HCT116 (cell line): ENCODE results near the gene TLX1. TPM values are rescaled to one million over a fixed set of nuclear protein-coding genes. Genes with fewer than 3 reads are reported as not detected.

Experiments used
- ATAC-seq: fragments of 200-7000 bp; cut with Tn5 transposase; 2 replicates; pipeline ENCODE4 v1.9.1; 2020; ENCODE audit warnings: mild to moderate bottlenecking, moderate library complexity
- BruUV-seq: library from RNA; stranded (reverse); fragments of 400-500 nt; replicated peaks from 2 replicates; lab custom pipeline; 2021; lab: Mats Ljungman, UMichigan
- CTCF ChIA-PET: fragments of 300-600 bp; sonication (Branson Sonifier 250); formaldehyde crosslinking; loops from one replicate; lab custom pipeline; 2021; ENCODE audit warnings: antibody characterized with exemption; lab: Charles Lee
- POLR2A ChIA-PET: fragments of 300-600, 350-600 bp; sonication (Branson Sonifier 250); formaldehyde crosslinking; loops from one replicate; lab custom pipeline; 2021; ENCODE audit warnings: antibody characterized with exemption; lab: Charles Lee
- RAD21 ChIA-PET, 2 experiments: fragments of 300-600 bp; sonication (Branson Sonifier 250); formaldehyde crosslinking; loops; one replicate each; lab custom pipeline; 2023; ENCODE audit warnings: low total read pairs in 2 of 2; ENCODE audit not compliant: uncharacterized antibody in 2 of 2, unreplicated experiment in 2 of 2, low non-redundant PET in 1 of 2; lab: Charles Lee
- DNase-seq: peaks from one replicate; pipeline ENCODE4 v3.0.0-alpha.2; 2010; ENCODE audit warnings: low read depth, low spot score
- H2AFZ ChIP-seq: fragments of 200-600 bp; shearing (Covaris generic), sonication (generic); 2 replicates; pipeline ENCODE4 v1.6.1; 2017; ENCODE audit warnings: low read depth, mixed run types, mixed read lengths, antibody characterized with exemption, low read length; ENCODE audit not compliant: poor library complexity, severe bottlenecking
- H3K27ac ChIP-seq: 2 replicates; pipeline ENCODE4 v1.5.1; 2012; ENCODE audit warnings: low read depth, low read length
- H3K27me3 ChIP-seq: fragments of 200-600 bp; sonication (generic); 2 replicates; pipeline ENCODE4 v1.6.1; 2016; ENCODE audit warnings: mixed run types, low read length, mixed read lengths; ENCODE audit not compliant: insufficient read depth
- H3K36me3 ChIP-seq, 2 experiments: fragments of 200-500 bp in 1 of 2; fragments of 200-600 bp in 1 of 2; sonication (Bioruptor generic) in 1 of 2; sonication (generic) in 1 of 2; 2 replicates each; pipeline versions ENCODE4 v1.5.1 to v1.6.1; 2014 to 2016; ENCODE audit warnings: low read length in 2 of 2, inconsistent platforms in 1 of 2, mixed read lengths in 1 of 2, mixed run types in 1 of 2; ENCODE audit not compliant: insufficient read depth in 2 of 2, control insufficient read depth in 1 of 2
- H3K4me1 ChIP-seq, 2 experiments: fragments of 200-600 bp in 1 of 2; sonication (generic) in 1 of 2; 2 replicates each; pipeline versions ENCODE4 v1.5.1 to v1.6.1; 2012 to 2017; ENCODE audit warnings: low read length in 2 of 2, inconsistent platforms in 1 of 2, mild to moderate bottlenecking in 1 of 2, mixed read lengths in 1 of 2, mixed run types in 1 of 2, moderate library complexity in 1 of 2; ENCODE audit not compliant: insufficient read depth in 2 of 2, control insufficient read depth in 1 of 2
- H3K4me2 ChIP-seq: fragments of 200-600 bp; sonication (generic); 2 replicates; pipeline ENCODE4 v1.6.1; 2017; ENCODE audit warnings: mixed run types, low read length, mixed read lengths
- H3K4me3 ChIP-seq, 2 experiments: fragments of 200-600 bp in 1 of 2; sonication (generic) in 1 of 2; replicated peaks in 1 of 2; 2 replicates each; pipeline ENCODE4 v1.5.1; 2011 to 2016; ENCODE audit warnings: low read length in 2 of 2, control low read depth in 1 of 2, low read depth in 1 of 2, mild to moderate bottlenecking in 1 of 2, mixed read lengths in 1 of 2, mixed run types in 1 of 2
- H3K79me2 ChIP-seq: fragments of 200-600 bp; sonication (generic); 2 replicates; pipeline ENCODE4 v1.6.1; 2017; ENCODE audit warnings: mild to moderate bottlenecking, mixed run types, low read length, moderate library complexity, mixed read lengths; ENCODE audit not compliant: insufficient read depth
- H3K9ac ChIP-seq: fragments of 200-600 bp; sonication (generic); 2 replicates; pipeline ENCODE4 v1.6.1; 2016; ENCODE audit warnings: low read length, mixed read lengths
- H3K9me2 ChIP-seq: fragments of 200-600 bp; sonication (generic), shearing (Covaris generic); 2 replicates; pipeline ENCODE4 v1.6.1; 2017; ENCODE audit warnings: mixed run types, mild to moderate bottlenecking, moderate library complexity; ENCODE audit not compliant: insufficient read depth
- H3K9me3 ChIP-seq, 2 experiments: fragments of 200-500 bp in 1 of 2; fragments of 200-600 bp in 1 of 2; sonication (Bioruptor generic) in 1 of 2; sonication (generic) in 1 of 2; 2 replicates each; pipeline ENCODE4 v1.6.1; 2014 to 2017; ENCODE audit warnings: low read length in 2 of 2, mixed read lengths in 2 of 2, inconsistent platforms in 1 of 2, low read depth in 1 of 2, mild to moderate bottlenecking in 1 of 2, mixed run types in 1 of 2, moderate library complexity in 1 of 2; ENCODE audit not compliant: control insufficient read depth in 1 of 2, insufficient read depth in 1 of 2
- H4K20me1 ChIP-seq: fragments of 200-600 bp; sonication (generic), shearing (Covaris generic); 2 replicates; pipeline ENCODE4 v1.6.1; 2017; ENCODE audit warnings: mixed run types, mild to moderate bottlenecking, moderate library complexity; ENCODE audit not compliant: insufficient read depth
- ATF3 ChIP-seq: IDR thresholded peaks from 2 replicates; pipeline ENCODE4 v1.6.1; 2012
- CBX3 ChIP-seq: IDR thresholded peaks from 2 replicates; pipeline ENCODE4 v1.6.1; 2012; ENCODE audit warnings: low read depth
- CTCF ChIP-seq, 3 experiments: fragments of 200-600 bp in 1 of 3; sonication (generic) in 1 of 3; IDR thresholded peaks in 2 of 3; conservative IDR thresholded peaks in 1 of 3; 2 replicates each; pipeline ENCODE4 v1.5.1; 2012 to 2017; ENCODE audit warnings: low read depth in 2 of 3, low read length in 2 of 3, antibody characterized with exemption in 1 of 3, borderline replicate concordance in 1 of 3, control low read depth in 1 of 3, mild to moderate bottlenecking in 1 of 3, mixed read lengths in 1 of 3, mixed run types in 1 of 3, moderate library complexity in 1 of 3; ENCODE audit not compliant: insufficient read depth in 1 of 3
- EGR1 ChIP-seq: IDR thresholded peaks from 2 replicates; pipeline ENCODE4 v1.6.1; 2012; ENCODE audit warnings: low read depth
- ELF1 ChIP-seq: IDR thresholded peaks from 2 replicates; pipeline ENCODE4 v1.6.1; 2012; ENCODE audit warnings: low read depth, borderline replicate concordance
- FOSL1 ChIP-seq: IDR thresholded peaks from 2 replicates; pipeline ENCODE4 v1.6.1; 2012; ENCODE audit warnings: low read depth
- MAX ChIP-seq: IDR thresholded peaks from 2 replicates; pipeline ENCODE4 v1.6.1; 2012
- RAD21 ChIP-seq: IDR thresholded peaks from 2 replicates; pipeline ENCODE4 v1.6.1; 2012; ENCODE audit warnings: low read depth, mild to moderate bottlenecking
- SP1 ChIP-seq: IDR thresholded peaks from 2 replicates; pipeline ENCODE4 v1.6.1; 2012; ENCODE audit warnings: low read depth
- intact Hi-C: fragments of 100-400 bp; cut with micrococcal nuclease; formaldehyde crosslinking; loops from 2 replicates; pipeline ENCODE4 v1.10.0; 2022
- total RNA-seq: library from RNA; stranded (reverse); gene quantifications from one replicate; pipeline ENCODE4 v1.2.1, GENCODE V29; 2021; ENCODE audit not compliant: unreplicated experiment

Gene TLX1
- total RNA-seq, 1 experiment from 2014 or later: not detected

- Histone ChIP-seq H3K36me3 (no peaks in the 10 kb centered on the region), H3K27me3 (no peaks in the 10 kb centered on the region), H3K27ac (no peak overlapping the region), H3K9me3 (no peaks in the 10 kb centered on the region), H3K4me1 (peaks cover 3 to 23% of the 10 kb centered on the region in 2 experiments; a peak in 3 of 4 replicates), H3K9me2 (no peaks in the 10 kb centered on the region), H3K9ac (no peak overlapping the region), H4K20me1 (no peaks in the 10 kb centered on the region), H2AFZ (no peak overlapping the region), H3K79me2 (no peaks in the 10 kb centered on the region), H3K4me2 (peak overlapping the region; percentile 58; the same call in 1 of the 2 replicates), H3K4me3 (no peak overlapping the region)
- BruUV-seq: no TSS peak
- no peak for ATAC-seq
- no peak for TF ChIP-seq MAX
- TF ChIP-seq CTCF (IDR thresholded peaks at IDR 0.05 in 2 of 3, conservative IDR thresholded peaks at IDR 0.05 in 1 of 3; ENCODE audit: borderline replicate concordance in 1 of 3, insufficient read depth in 1 of 3, low read depth in 2 of 3, low read length in 2 of 3): no peak
- no peak for TF ChIP-seq ATF3
- no peak for TF ChIP-seq EGR1
- no peak for TF ChIP-seq CBX3
- TF ChIP-seq FOSL1: no peak
- TF ChIP-seq SP1: no peak
- no peak for TF ChIP-seq RAD21
- DNase-seq: no peak
- RAD21 ChIA-PET: interaction anchor here (1.0 to 2.0 kb wide), 2 partner anchors 48 to 83 kb away, joined by 4 to 6 read pairs; no protein-coding TSS in a partner anchor
- intact Hi-C loops: no loop called here
- CTCF ChIA-PET: interaction anchor here (1.5 to 7.3 kb wide), 8 partner anchors 10 to 97 kb away, joined by 4 to 414 read pairs (median 47); partner anchors contain the start of gene KAZALD1
- POLR2A ChIA-PET: interaction anchor here (1.0 kb wide), 1 partner anchor 48 kb away, joined by 3 read pairs; no protein-coding TSS in a partner anchor
Measured at GRCh38 chr10:101143345-101143630, 12.2 kb downstream of the TLX1 start.

- TF ChIP-seq ELF1: no peak
- Histone ChIP-seq H2AFZ (no peak overlapping the region), H3K9me2 (no peaks in the 10 kb centered on the region), H3K4me3 (no peak overlapping the region), H3K36me3 (no peaks in the 10 kb centered on the region), H3K79me2 (no peaks in the 10 kb centered on the region), H3K9me3 (no peaks in the 10 kb centered on the region), H3K27ac (no peak overlapping the region), H3K9ac (no peak overlapping the region), H3K4me1 (peaks cover 3 to 23% of the 10 kb centered on the region in 2 experiments; a peak in 3 of 4 replicates), H4K20me1 (no peaks in the 10 kb centered on the region), H3K27me3 (no peaks in the 10 kb centered on the region), H3K4me2 (no peak overlapping the region)
- ChIA-PET POLR2A (no interaction called here), RAD21 (no interaction called here), CTCF (interaction anchor here (1.7 to 7.3 kb wide), 4 partner anchors 10 to 93 kb away, joined by 4 to 414 read pairs (median 77); no protein-coding TSS in a partner anchor)
- intact Hi-C loops: no loop called here
- ATAC-seq (no peak), DNase-seq (no peak)
- no TSS peak for BruUV-seq
Measured at GRCh38 chr10:101144053-101144452, 13.0 kb downstream of the TLX1 start.
